ENCODE results near the gene C12orf56. TPM values are rescaled to one million over a fixed set of nuclear protein-coding genes. Genes with fewer than 3 reads are reported as not detected.

C12orf56 gene
- polyA plus RNA-seq, 1 donor (not counting 4 experiments of a cell fraction or from before 2014, with no cell fraction given), result 0.14 TPM

GRCh38 chr12:64252681-64253080 is 137.9 kb downstream of the C12orf56 start:
- Histone ChIP-seq H3K4me1 (ENCODE audit: control insufficient read depth, extremely low read depth, insufficient read depth, low read length) (no peaks in the 10 kb centered on the region), H3K27ac (ENCODE audit: control insufficient read depth, insufficient read depth, low read length) (no peak overlapping the region), H3K27me3 (ENCODE audit: control insufficient read depth, extremely low read depth, insufficient read depth, low read length) (no peaks in the 10 kb centered on the region), H2AFZ (ENCODE audit: control insufficient read depth, low read length) (no peak overlapping the region), H4K20me1 (ENCODE audit: control insufficient read depth, extremely low read depth, insufficient read depth, low read length) (no peaks in the 10 kb centered on the region), H3K9me3 (ENCODE audit: control insufficient read depth, low read depth, low read length) (no peaks in the 10 kb centered on the region), H3K36me3 (ENCODE audit: control insufficient read depth in 2 of 2, extremely low read depth in 1 of 2, insufficient read depth in 2 of 2, low read length in 2 of 2) (no peaks in the 10 kb centered on the region), H3K79me2 (ENCODE audit: control insufficient read depth, insufficient read depth, low read length) (no peaks in the 10 kb centered on the region), H3K4me2 (ENCODE audit: control insufficient read depth, extremely low read depth, insufficient read depth, low read depth, low read length) (no peak overlapping the region), H3K9me1 (ENCODE audit: control insufficient read depth, extremely low read depth, insufficient read depth, low read length) (no peaks in the 10 kb centered on the region), H3K9ac (ENCODE audit: control insufficient read depth, extremely low read depth, insufficient read depth, low read length) (no peak overlapping the region), H3K4me3 (ENCODE audit: control insufficient read depth in 2 of 3, extremely low read depth in 1 of 3, insufficient read depth in 2 of 3, low read depth in 1 of 3, low read length in 3 of 3) (no peak overlapping the region)
- dilution Hi-C loops (cut with MboI; ENCODE audit: extremely low pct_ligation_motif_present, low sequenced_read_pairs), result loop anchor here (25.0 kb wide), 1 partner anchor 415 kb away; the partner anchor contains the start of gene SRGAP1
- TF ChIP-seq EZH2 (IDR thresholded peaks at IDR 0.05; ENCODE audit: low read length), result no peak
- no peak for TF ChIP-seq CTCF (optimal IDR thresholded peaks at IDR 0.05 in 1 of 3, IDR thresholded peaks at IDR 0.05 in 1 of 3, conservative IDR thresholded peaks at IDR 0.05 in 1 of 3; ENCODE audit: extremely low read depth in 1 of 3, insufficient read depth in 2 of 3, low read length in 3 of 3)
- FAIRE-seq (no peak), DNase-seq (ENCODE audit: low read depth, low spot score) (no peak)

GRCh38 chr12:64243809-64244208 is 146.7 kb downstream of the C12orf56 start:
- dilution Hi-C loops (cut with MboI; ENCODE audit: extremely low pct_ligation_motif_present, low sequenced_read_pairs), result no loop called here
- no peak overlapping the region for H3K27ac ChIP-seq (ENCODE audit: control insufficient read depth, insufficient read depth, low read length)
- no peaks in the 10 kb centered on the region for H3K36me3 ChIP-seq (ENCODE audit: control insufficient read depth in 2 of 2, extremely low read depth in 1 of 2, insufficient read depth in 2 of 2, low read length in 2 of 2)
- no peak for TF ChIP-seq EZH2 (IDR thresholded peaks at IDR 0.05; ENCODE audit: low read length)
- no peak overlapping the region for H3K9ac ChIP-seq (ENCODE audit: control insufficient read depth, extremely low read depth, insufficient read depth, low read length)
- no peak overlapping the region for H3K4me3 ChIP-seq (ENCODE audit: control insufficient read depth in 2 of 3, extremely low read depth in 1 of 3, insufficient read depth in 2 of 3, low read depth in 1 of 3, low read length in 3 of 3)
- FAIRE-seq (no peak), DNase-seq (ENCODE audit: low read depth, low spot score) (no peak)
- no peak overlapping the region for H3K4me2 ChIP-seq (ENCODE audit: control insufficient read depth, extremely low read depth, insufficient read depth, low read depth, low read length)
- no peaks in the 10 kb centered on the region for H3K4me1 ChIP-seq (ENCODE audit: control insufficient read depth, extremely low read depth, insufficient read depth, low read length)
- no peaks in the 10 kb centered on the region for H4K20me1 ChIP-seq (ENCODE audit: control insufficient read depth, extremely low read depth, insufficient read depth, low read length)
- H3K9me3 ChIP-seq (ENCODE audit: control insufficient read depth, low read depth, low read length), result no peaks in the 10 kb centered on the region
- no peak overlapping the region for H2AFZ ChIP-seq (ENCODE audit: control insufficient read depth, low read length)
- H3K9me1 ChIP-seq (ENCODE audit: control insufficient read depth, extremely low read depth, insufficient read depth, low read length), result no peaks in the 10 kb centered on the region
- no peaks in the 10 kb centered on the region for H3K79me2 ChIP-seq (ENCODE audit: control insufficient read depth, insufficient read depth, low read length)
- no peaks in the 10 kb centered on the region for H3K27me3 ChIP-seq (ENCODE audit: control insufficient read depth, extremely low read depth, insufficient read depth, low read length)

- Histone ChIP-seq H2AFZ (ENCODE audit: control insufficient read depth, low read length) (no peak overlapping the region), H3K27me3 (ENCODE audit: control insufficient read depth, extremely low read depth, insufficient read depth, low read length) (no peaks in the 10 kb centered on the region), H3K4me1 (ENCODE audit: control insufficient read depth, extremely low read depth, insufficient read depth, low read length) (no peaks in the 10 kb centered on the region), H3K27ac (ENCODE audit: control insufficient read depth, insufficient read depth, low read length) (no peak overlapping the region), H3K79me2 (ENCODE audit: control insufficient read depth, insufficient read depth, low read length) (no peaks in the 10 kb centered on the region), H4K20me1 (ENCODE audit: control insufficient read depth, extremely low read depth, insufficient read depth, low read length) (no peaks in the 10 kb centered on the region), H3K9me3 (ENCODE audit: control insufficient read depth, low read depth, low read length) (no peaks in the 10 kb centered on the region), H3K9ac (ENCODE audit: control insufficient read depth, extremely low read depth, insufficient read depth, low read length) (no peak overlapping the region), H3K9me1 (ENCODE audit: control insufficient read depth, extremely low read depth, insufficient read depth, low read length) (no peaks in the 10 kb centered on the region), H3K4me3 (ENCODE audit: control insufficient read depth in 2 of 3, extremely low read depth in 1 of 3, insufficient read depth in 2 of 3, low read depth in 1 of 3, low read length in 3 of 3) (no peak overlapping the region), H3K4me2 (ENCODE audit: control insufficient read depth, extremely low read depth, insufficient read depth, low read depth, low read length) (no peak overlapping the region), H3K36me3 (ENCODE audit: control insufficient read depth in 2 of 2, extremely low read depth in 1 of 2, insufficient read depth in 2 of 2, low read length in 2 of 2) (no peaks in the 10 kb centered on the region)
- FAIRE-seq (no peak), DNase-seq (ENCODE audit: low read depth, low spot score) (no peak)
- TF ChIP-seq CTCF (optimal IDR thresholded peaks at IDR 0.05 in 1 of 3, IDR thresholded peaks at IDR 0.05 in 1 of 3, conservative IDR thresholded peaks at IDR 0.05 in 1 of 3; ENCODE audit: extremely low read depth in 1 of 3, insufficient read depth in 2 of 3, low read length in 3 of 3), result no peak
- TF ChIP-seq EZH2 (IDR thresholded peaks at IDR 0.05; ENCODE audit: low read length), result no peak
- dilution Hi-C loops (cut with MboI; ENCODE audit: extremely low pct_ligation_motif_present, low sequenced_read_pairs), result no loop called here
Measured at GRCh38 chr12:64240781-64241180, 149.8 kb downstream of the C12orf56 start.

Measured in keratinocyte (primary cell).